H1 (cell line): ENCODE measurements around the gene F5. TPM values are rescaled to one million over a fixed set of nuclear protein-coding genes. Genes with fewer than 3 reads are reported as not detected.

Experiments
- CTCF ChIA-PET: fragments of 300-600 bp; sonication (Branson Sonifier 250); formaldehyde crosslinking; loops from one replicate; lab custom pipeline; 2021; ENCODE audit not compliant: partially characterized antibody; lab: Charles Lee
- POLR2A ChIA-PET: fragments of 300-600 bp; sonication (Branson Sonifier 250); formaldehyde crosslinking; loops from one replicate; lab custom pipeline; 2021; ENCODE audit warnings: inconsistent platforms; ENCODE audit not compliant: partially characterized antibody; lab: Charles Lee
- DNase-seq, 2 experiments: peaks; one replicate each; pipeline versions ENCODE4 v3.0.0 to v3.0.0-alpha.2; 2010 to 2022; ENCODE audit warnings: low spot score in 2 of 2, low read depth in 1 of 2, mixed read lengths in 1 of 2
- FAIRE-seq: peaks from 2 replicates; lab custom pipeline; 2011; peaks lifted over from hg19 to GRCh38; lab: Jason Lieb, UNC
- H2AFZ ChIP-seq: 2 replicates; pipeline ENCODE4 v1.8.1; 2012; ENCODE audit warnings: low read length, inconsistent platforms
- H2AK5ac ChIP-seq: 2 replicates; pipeline ENCODE4 v1.6.1; 2013; ENCODE audit warnings: low read depth, low read length
- H2BK120ac ChIP-seq: replicated peaks from 2 replicates; pipeline ENCODE3; 2013; ENCODE audit warnings: low read depth, low read length, inconsistent platforms
- H2BK12ac ChIP-seq: 2 replicates; pipeline ENCODE4 v1.6.1; 2013; ENCODE audit warnings: low read depth, low read length
- H2BK15ac ChIP-seq: 2 replicates; pipeline ENCODE4 v1.6.1; 2013; ENCODE audit warnings: low read length
- H2BK20ac ChIP-seq: 2 replicates; pipeline ENCODE4 v1.6.1; 2013; ENCODE audit warnings: low read length
- H2BK5ac ChIP-seq: 2 replicates; pipeline ENCODE4 v1.6.1; 2013; ENCODE audit warnings: low read depth, low read length
- H3K14ac ChIP-seq: 2 replicates; pipeline ENCODE4 v1.6.1; 2013; ENCODE audit warnings: inconsistent platforms; ENCODE audit not compliant: insufficient read length
- H3K18ac ChIP-seq: 2 replicates; pipeline ENCODE4 v1.6.1; 2013; ENCODE audit warnings: low read length; ENCODE audit errors: extremely low read depth
- H3K23ac ChIP-seq: 2 replicates; pipeline ENCODE4 v1.6.1; 2013; ENCODE audit warnings: inconsistent platforms; ENCODE audit not compliant: insufficient read length
- H3K23me2 ChIP-seq: 2 replicates; pipeline ENCODE4 v1.6.1; 2013; ENCODE audit warnings: low read depth, low read length
- H3K27ac ChIP-seq: 2 replicates; pipeline ENCODE4 v1.6.1; 2011; ENCODE audit warnings: low read depth, low read length, inconsistent platforms
- H3K27me3 ChIP-seq, 4 experiments: replicated peaks in 1 of 4; 1 replicate in 1 of 4; 2 replicates in 3 of 4; pipeline versions ENCODE4 v1.6.1 to v1.8.1; 2011 to 2013; ENCODE audit warnings: low read length in 3 of 4, mild to moderate bottlenecking in 3 of 4, inconsistent platforms in 2 of 4, mixed read lengths in 2 of 4, moderate library complexity in 1 of 4; ENCODE audit not compliant: control insufficient read depth in 3 of 4, insufficient read depth in 3 of 4; ENCODE audit errors: extremely low read depth in 1 of 4
- H3K36me3 ChIP-seq, 4 experiments: 2 replicates each; pipeline versions ENCODE4 v1.6.1 to v1.8.1; 2011 to 2013; ENCODE audit warnings: mild to moderate bottlenecking in 4 of 4, low read length in 3 of 4, moderate library complexity in 2 of 4, control low read depth in 1 of 4, inconsistent platforms in 1 of 4; ENCODE audit not compliant: insufficient read depth in 4 of 4, control insufficient read depth in 2 of 4
- H3K4ac ChIP-seq: replicated peaks from 2 replicates; pipeline ENCODE3; 2013; ENCODE audit warnings: low read length, low read depth, mixed read lengths, inconsistent platforms; ENCODE audit not compliant: insufficient read length
- H3K4me1 ChIP-seq, 4 experiments: replicated peaks in 1 of 4; 1 replicate in 1 of 4; 2 replicates in 3 of 4; pipeline versions ENCODE4 v1.6.1 to v1.8.1; 2011 to 2013; ENCODE audit warnings: low read length in 3 of 4, inconsistent platforms in 2 of 4, mixed read lengths in 1 of 4; ENCODE audit not compliant: insufficient read depth in 4 of 4, control insufficient read depth in 3 of 4
- H3K4me2 ChIP-seq, 2 experiments: 2 replicates each; pipeline versions ENCODE4 v1.6.1 to v1.8.1; 2011 to 2013; ENCODE audit warnings: low read depth in 2 of 2, low read length in 2 of 2, control low read depth in 1 of 2, inconsistent platforms in 1 of 2, mild to moderate bottlenecking in 1 of 2; ENCODE audit not compliant: insufficient read depth in 1 of 2
- H3K4me3 ChIP-seq, 4 experiments: fragments of 200-600, 300-600 bp in 1 of 4; sonication (generic), shearing (Covaris generic), sonication (Bioruptor Twin) in 1 of 4; 2 replicates each; pipeline versions ENCODE4 v1.5.1 to v1.8.1; 2011 to 2016; ENCODE audit warnings: low read length in 4 of 4, low read depth in 3 of 4, control low read depth in 2 of 4, inconsistent platforms in 2 of 4, mild to moderate bottlenecking in 2 of 4, mixed read lengths in 1 of 4, moderate library complexity in 1 of 4; ENCODE audit not compliant: insufficient read depth in 2 of 4; ENCODE audit errors: extremely low read depth in 1 of 4
- H3K56ac ChIP-seq: replicated peaks from 2 replicates; pipeline ENCODE3; 2013; ENCODE audit warnings: low read depth, mild to moderate bottlenecking, mixed read lengths, low read length, inconsistent platforms; ENCODE audit not compliant: insufficient read length
- H3K79me1 ChIP-seq: 2 replicates; pipeline ENCODE4 v1.6.1; 2013; ENCODE audit warnings: low read depth, low read length, control low read depth
- H3K79me2 ChIP-seq, 2 experiments: 2 replicates each; pipeline versions ENCODE4 v1.6.1 to v1.8.1; 2012 to 2013; ENCODE audit warnings: low read length in 2 of 2, mild to moderate bottlenecking in 2 of 2, inconsistent platforms in 1 of 2; ENCODE audit not compliant: insufficient read depth in 2 of 2, control insufficient read depth in 1 of 2
- H3K9ac ChIP-seq, 4 experiments: replicated peaks in 1 of 4; 1 replicate in 1 of 4; 2 replicates in 3 of 4; pipeline versions ENCODE4 v1.6.1 to v1.8.1; 2011 to 2013; ENCODE audit warnings: low read depth in 3 of 4, low read length in 3 of 4, control low read depth in 2 of 4, mild to moderate bottlenecking in 2 of 4, moderate library complexity in 2 of 4, inconsistent platforms in 1 of 4; ENCODE audit errors: extremely low read depth in 1 of 4
- H3K9me3 ChIP-seq, 2 experiments: 2 replicates each; pipeline versions ENCODE4 v1.6.1 to v1.8.1; 2012 to 2013; ENCODE audit warnings: mild to moderate bottlenecking in 2 of 2, moderate library complexity in 2 of 2, control low read depth in 1 of 2, inconsistent platforms in 1 of 2, low read depth in 1 of 2, low read length in 1 of 2, mixed read lengths in 1 of 2; ENCODE audit not compliant: insufficient read depth in 2 of 2
- H4K20me1 ChIP-seq, 2 experiments: replicated peaks in 1 of 2; 2 replicates each; pipeline versions ENCODE3 to v1.8.1; 2011 to 2013; ENCODE audit warnings: inconsistent platforms in 2 of 2, low read length in 2 of 2, mild to moderate bottlenecking in 1 of 2; ENCODE audit not compliant: insufficient read depth in 2 of 2, control insufficient read depth in 1 of 2
- H4K5ac ChIP-seq: 2 replicates; pipeline ENCODE4 v1.6.1; 2013; ENCODE audit warnings: low read length, low read depth, mixed read lengths, inconsistent platforms; ENCODE audit not compliant: insufficient read length
- H4K8ac ChIP-seq: 2 replicates; pipeline ENCODE4 v1.8.0; 2013; ENCODE audit warnings: mild to moderate bottlenecking, moderate library complexity, low read length, inconsistent platforms; ENCODE audit not compliant: insufficient read depth; ENCODE audit errors: extremely low read depth
- H4K91ac ChIP-seq: replicated peaks from 2 replicates; pipeline ENCODE3; 2013; ENCODE audit warnings: low read length, mixed read lengths, inconsistent platforms; ENCODE audit not compliant: insufficient read length
- SIRT6 ChIP-seq: IDR thresholded peaks from one replicate; pipeline ENCODE4 v1.7.1; 2012; ENCODE audit warnings: low read length, inconsistent platforms
- WGBS, 2 experiments: shearing (Covaris generic) in 1 of 2; methylation state at CpG; one replicate each; pipeline versions ENCODE4 v1.1.6 to v1.1.7; 2013 to 2015; ENCODE audit warnings: low lambda C conversion rate in 2 of 2, mixed read lengths in 2 of 2, inconsistent platforms in 1 of 2, low coverage in 1 of 2, missing lambda C conversion rate in 1 of 2; ENCODE audit not compliant: insufficient replicate concordance in 2 of 2, insufficient coverage in 1 of 2, insufficient read length in 1 of 2; ENCODE audit errors: extremely low coverage in 1 of 2, missing lambda C conversion rate in 1 of 2; 5-methylcytosine and 5-hydroxymethylcytosine counted together
- polyA plus RNA-seq, 7 experiments: library from polyadenylated mRNA; depleted of rRNA in 3 of 7; stranded (reverse) in 5 of 7; unstranded in 2 of 7; fragments of >200 nt in 5 of 7; fragments of 200-250 nt in 2 of 7; gene quantifications; 1 replicate in 5 of 7; 2 replicates in 1 of 7; 4 replicates in 1 of 7; pipeline versions ENCODE4 v1.2.1 to v1.2.3, GENCODE V29; 2011 to 2013; ENCODE audit warnings: missing spikeins in 2 of 7, mixed read lengths in 2 of 7
- total RNA-seq: library from RNA; stranded (reverse); fragmentation: NEBNext Ultra II Directional; extraction: Animal tissue kit (Norgen Biotek cat#: 25700); gene quantifications from 2 replicates; pipeline ENCODE4 v1.2.1, GENCODE V29; 2021

The F5 gene
- total and polyA plus RNA-seq, 2 of the 8 experiments (the other 6 are each of a cell fraction or from before 2014, with no cell fraction given), result 0.04 to 0.06 TPM

DNA sequence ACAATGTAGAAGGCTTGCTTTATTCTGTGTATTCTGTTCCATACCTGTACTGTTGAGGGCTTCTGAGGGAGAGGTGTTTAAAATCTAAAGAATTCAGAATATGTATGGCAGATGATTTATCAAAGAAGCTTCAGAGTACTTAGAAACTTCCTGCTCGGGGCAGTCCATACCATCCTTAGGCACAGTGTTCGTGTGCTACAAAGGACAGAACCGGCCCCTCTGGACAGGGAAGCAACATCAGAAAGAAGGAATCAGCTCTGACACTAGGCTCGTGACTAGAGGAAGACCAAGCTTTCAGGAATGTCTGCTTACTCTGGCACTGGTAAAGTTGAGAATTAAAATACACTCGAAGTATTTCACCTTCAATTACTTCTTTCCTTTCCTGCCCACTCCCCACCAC, 29.5 kb upstream of the F5 start:
- Histone ChIP-seq H3K36me3 (no peaks in the 10 kb centered on the region), H3K56ac (no peak overlapping the region), H2BK20ac (no peak overlapping the region), H3K9me3 (no peaks in the 10 kb centered on the region), H4K8ac (no peak overlapping the region), H3K79me2 (no peaks in the 10 kb centered on the region), H2AFZ (no peak overlapping the region), H4K5ac (no peak overlapping the region), H3K4ac (no peak overlapping the region), H3K27me3 (no peaks in the 10 kb centered on the region), H2BK12ac (no peak overlapping the region), H2BK5ac (no peak overlapping the region), H3K79me1 (no peaks in the 10 kb centered on the region), H4K91ac (no peak overlapping the region), H3K14ac (no peak overlapping the region), H3K27ac (no peak overlapping the region), H3K4me2 (no peak overlapping the region), H3K23me2 (peaks cover 3% of the 10 kb centered on the region; the same call in 1 of the 2 replicates), H3K23ac (no peak overlapping the region)
- ChIA-PET POLR2A (no interaction called here), CTCF (interaction anchor here (0.5 to 2.4 kb wide), 4 partner anchors 14 to 1539 kb away, joined by 3 to 13 read pairs (median 4); no protein-coding TSS in a partner anchor)
- no peak for DNase-seq
- no peak for TF ChIP-seq SIRT6
- TF ChIP-seq, all 59 proteins: peak for 0
- H3K18ac ChIP-seq, result no peak overlapping the region
- FAIRE-seq, result no peak
- H4K20me1 ChIP-seq, result no peaks in the 10 kb centered on the region
- no peak overlapping the region for H2AK5ac ChIP-seq
- no peak overlapping the region for H3K4me3 ChIP-seq
- 86% methylated on average over 5 of the region's 5 CpGs; no CpG with 5 or more reads in 1 of the 2 experiments for WGBS, 2 experiments
- H3K4me1 ChIP-seq, result no peaks in the 10 kb centered on the region
- H2BK15ac ChIP-seq, result no peak overlapping the region
- H2BK120ac ChIP-seq, result no peak overlapping the region
- no peak overlapping the region for H3K9ac ChIP-seq
